ENCODE data around the gene OR2B2.

Gene OR2B2

GRCh38 chr6:27879837-27880236 is 32.4 kb downstream of the OR2B2 start:
- H3K9me3 ChIP-seq (ENCODE audit: control extremely low read depth in 1 of 5, control insufficient read depth in 4 of 5, insufficient read depth in 2 of 5, low read depth in 1 of 5, low read length in 4 of 5) = no peaks in the 10 kb centered on the region
- no peaks in the 10 kb centered on the region for H3K36me3 ChIP-seq (ENCODE audit: control insufficient read depth in 4 of 4, insufficient read depth in 4 of 4, low read length in 3 of 4)
- H3K4me3 ChIP-seq (ENCODE audit: control insufficient read depth in 1 of 7, extremely low read depth in 1 of 7, insufficient read depth in 4 of 7, low read depth in 2 of 7, low read length in 6 of 7) = no peak overlapping the region
- CTCF ChIA-PET = interaction anchor here (0.6 to 1.4 kb wide), 2 partner anchors 10 to 59 kb away, joined by 3 to 8 read pairs; a partner anchor contains a TSS
- H3K27ac ChIP-seq (ENCODE audit: insufficient read depth in 1 of 2, low read depth in 1 of 2, low read length in 2 of 2, poor library complexity in 1 of 2, severe bottlenecking in 2 of 2) = no peak overlapping the region
- WGBS (ENCODE audit: insufficient coverage) = 100% methylated on average over 3 of the region's 5 CpGs
- DNase-seq = no peak
- no peaks in the 10 kb centered on the region for H3K27me3 ChIP-seq (replicated peaks in 2 of 5; ENCODE audit: control insufficient read depth in 4 of 5, insufficient read depth in 5 of 5, low read length in 4 of 5)
- POLR2A ChIA-PET = interaction anchor here (1.1 kb wide), 1 partner anchor 13 kb away, joined by 3 read pairs; a partner anchor contains a TSS
- peaks cover 0 to 4% (median 0%) of the 10 kb centered on the region in 4 experiments for H3K4me1 ChIP-seq (ENCODE audit: control extremely low read depth in 1 of 4, control insufficient read depth in 4 of 4, insufficient read depth in 4 of 4, low read length in 3 of 4)

GRCh38 chr6:27874016-27874415 is 38.2 kb downstream of the OR2B2 start:
- ChIA-PET POLR2A (interaction anchor here (0.6 to 11.2 kb wide), 2 partner anchors 19 to 1669 kb away, joined by 4 to 209 read pairs; a partner anchor contains a TSS), CTCF (interaction anchor here (1.1 to 10.6 kb wide), 3 partner anchors 19 to 64 kb away, joined by 3 to 191 read pairs (median 4); a partner anchor contains a TSS)
- Histone ChIP-seq H3K27ac (ENCODE audit: insufficient read depth in 1 of 2, low read depth in 1 of 2, low read length in 2 of 2, poor library complexity in 1 of 2, severe bottlenecking in 2 of 2) (no peak overlapping the region), H3K36me3 (ENCODE audit: control insufficient read depth in 4 of 4, insufficient read depth in 4 of 4, low read length in 3 of 4) (no peaks in the 10 kb centered on the region), H3K4me3 (ENCODE audit: control insufficient read depth in 1 of 7, extremely low read depth in 1 of 7, insufficient read depth in 4 of 7, low read depth in 2 of 7, low read length in 6 of 7) (peak overlapping the region in 6 of 7 experiments; percentile 70 to 99 (median 88)), H3K27me3 (replicated peaks in 2 of 5; ENCODE audit: control insufficient read depth in 4 of 5, insufficient read depth in 5 of 5, low read length in 4 of 5) (no peaks in the 10 kb centered on the region), H3K9me3 (ENCODE audit: control extremely low read depth in 1 of 5, control insufficient read depth in 4 of 5, insufficient read depth in 2 of 5, low read depth in 1 of 5, low read length in 4 of 5) (no peaks in the 10 kb centered on the region), H3K4me1 (ENCODE audit: control extremely low read depth in 1 of 4, control insufficient read depth in 4 of 4, insufficient read depth in 4 of 4, low read length in 3 of 4) (peaks cover 3 to 43% (median 29%) of the 10 kb centered on the region in 4 experiments)
- WGBS (ENCODE audit: insufficient coverage) = 24% methylated on average over 7 of the region's 8 CpGs
- DNase-seq = peak in 2 of 3 donors; percentile 44 to 58

GRCh38 chr6:27873021-27873940 is 38.9 kb downstream of the OR2B2 start:
- WGBS (ENCODE audit: insufficient coverage) = under 1% methylated on average over 45 of the region's 50 CpGs
- H3K9me3 ChIP-seq (ENCODE audit: control extremely low read depth in 1 of 5, control insufficient read depth in 4 of 5, insufficient read depth in 2 of 5, low read depth in 1 of 5, low read length in 4 of 5) = no peaks in the 10 kb centered on the region
- H3K36me3 ChIP-seq (ENCODE audit: control insufficient read depth in 4 of 4, insufficient read depth in 4 of 4, low read length in 3 of 4) = no peaks in the 10 kb centered on the region
- ChIA-PET POLR2A (interaction anchor here (0.6 to 11.2 kb wide), 4 partner anchors 20 to 1669 kb away, joined by 4 to 209 read pairs (median 20); a partner anchor contains a TSS), CTCF (interaction anchor here (1.0 to 10.6 kb wide), 8 partner anchors 20 to 728 kb away, joined by 3 to 191 read pairs (median 4); a partner anchor contains a TSS)
- H3K4me1 ChIP-seq (ENCODE audit: control extremely low read depth in 1 of 4, control insufficient read depth in 4 of 4, insufficient read depth in 4 of 4, low read length in 3 of 4) = peaks cover 3 to 50% (median 30%) of the 10 kb centered on the region in 4 experiments
- H3K27me3 ChIP-seq (replicated peaks in 2 of 5; ENCODE audit: control insufficient read depth in 4 of 5, insufficient read depth in 5 of 5, low read length in 4 of 5) = no peaks in the 10 kb centered on the region
- DNase-seq = peak in 2 of 3 donors; percentile 87 to 89
- H3K4me3 ChIP-seq (ENCODE audit: control insufficient read depth in 1 of 7, extremely low read depth in 1 of 7, insufficient read depth in 4 of 7, low read depth in 2 of 7, low read length in 6 of 7) = peak overlapping the region; percentile 16 to 99 (median 85)
- H3K27ac ChIP-seq (ENCODE audit: insufficient read depth in 1 of 2, low read depth in 1 of 2, low read length in 2 of 2, poor library complexity in 1 of 2, severe bottlenecking in 2 of 2) = peak overlapping the region; percentile 82 to 92

- Histone ChIP-seq H3K4me3 (ENCODE audit: control insufficient read depth in 1 of 7, extremely low read depth in 1 of 7, insufficient read depth in 4 of 7, low read depth in 2 of 7, low read length in 6 of 7) (peak overlapping the region in 6 of 7 experiments; percentile 70 to 99 (median 88)), H3K27ac (ENCODE audit: insufficient read depth in 1 of 2, low read depth in 1 of 2, low read length in 2 of 2, poor library complexity in 1 of 2, severe bottlenecking in 2 of 2) (peak overlapping the region; percentile 82 to 92), H3K9me3 (ENCODE audit: control extremely low read depth in 1 of 5, control insufficient read depth in 4 of 5, insufficient read depth in 2 of 5, low read depth in 1 of 5, low read length in 4 of 5) (no peaks in the 10 kb centered on the region), H3K36me3 (ENCODE audit: control insufficient read depth in 4 of 4, insufficient read depth in 4 of 4, low read length in 3 of 4) (no peaks in the 10 kb centered on the region), H3K27me3 (replicated peaks in 2 of 5; ENCODE audit: control insufficient read depth in 4 of 5, insufficient read depth in 5 of 5, low read length in 4 of 5) (no peaks in the 10 kb centered on the region), H3K4me1 (ENCODE audit: control extremely low read depth in 1 of 4, control insufficient read depth in 4 of 4, insufficient read depth in 4 of 4, low read length in 3 of 4) (peaks cover 9 to 56% (median 35%) of the 10 kb centered on the region in 4 experiments)
- 0% methylated on average over 16 of the region's 16 CpGs for WGBS (ENCODE audit: insufficient coverage)
- ChIA-PET CTCF (interaction anchor here (1.0 to 10.6 kb wide), 10 partner anchors 20 to 727 kb away, joined by 3 to 191 read pairs (median 3); a partner anchor contains a TSS), POLR2A (interaction anchor here (0.6 to 11.2 kb wide), 10 partner anchors 21 to 725 kb away, joined by 3 to 209 read pairs (median 4); a partner anchor contains a TSS)
- no peak for DNase-seq
Measured at GRCh38 chr6:27872642-27873020, 39.6 kb downstream of the OR2B2 start.

- Histone ChIP-seq H3K36me3 (ENCODE audit: control insufficient read depth in 4 of 4, insufficient read depth in 4 of 4, low read length in 3 of 4) (no peaks in the 10 kb centered on the region), H3K4me1 (ENCODE audit: control extremely low read depth in 1 of 4, control insufficient read depth in 4 of 4, insufficient read depth in 4 of 4, low read length in 3 of 4) (peaks cover 9 to 56% (median 39%) of the 10 kb centered on the region in 4 experiments), H3K4me3 (ENCODE audit: control insufficient read depth in 1 of 7, extremely low read depth in 1 of 7, insufficient read depth in 4 of 7, low read depth in 2 of 7, low read length in 6 of 7) (peak overlapping the region; percentile 40 to 99 (median 85)), H3K27me3 (replicated peaks in 2 of 5; ENCODE audit: control insufficient read depth in 4 of 5, insufficient read depth in 5 of 5, low read length in 4 of 5) (no peaks in the 10 kb centered on the region), H3K27ac (ENCODE audit: insufficient read depth in 1 of 2, low read depth in 1 of 2, low read length in 2 of 2, poor library complexity in 1 of 2, severe bottlenecking in 2 of 2) (peak overlapping the region; percentile 82 to 92), H3K9me3 (ENCODE audit: control extremely low read depth in 1 of 5, control insufficient read depth in 4 of 5, insufficient read depth in 2 of 5, low read depth in 1 of 5, low read length in 4 of 5) (no peaks in the 10 kb centered on the region)
- ChIA-PET CTCF (interaction anchor here (0.7 to 10.6 kb wide), 14 partner anchors 20 to 727 kb away, joined by 3 to 191 read pairs (median 3); a partner anchor contains a TSS), POLR2A (interaction anchor here (0.6 to 11.2 kb wide), 12 partner anchors 21 to 725 kb away, joined by 3 to 209 read pairs (median 4); a partner anchor contains a TSS)
- DNase-seq = peak; percentile 97 to 98 (median 98)
- WGBS (ENCODE audit: insufficient coverage) = under 1% methylated on average over 44 of the region's 49 CpGs
Measured at GRCh38 chr6:27871924-27872638, 40.1 kb downstream of the OR2B2 start.

GRCh38 chr6:27870291-27870870 is 41.8 kb downstream of the OR2B2 start:
- CTCF ChIA-PET = interaction anchor here (0.7 to 10.6 kb wide), 6 partner anchors 11 to 52 kb away, joined by 3 to 191 read pairs (median 12); a partner anchor contains a TSS
- no peak for DNase-seq
- Histone ChIP-seq H3K27me3 (replicated peaks in 2 of 5; ENCODE audit: control insufficient read depth in 4 of 5, insufficient read depth in 5 of 5, low read length in 4 of 5) (no peaks in the 10 kb centered on the region), H3K9me3 (ENCODE audit: control extremely low read depth in 1 of 5, control insufficient read depth in 4 of 5, insufficient read depth in 2 of 5, low read depth in 1 of 5, low read length in 4 of 5) (no peaks in the 10 kb centered on the region), H3K4me1 (ENCODE audit: control extremely low read depth in 1 of 4, control insufficient read depth in 4 of 4, insufficient read depth in 4 of 4, low read length in 3 of 4) (peaks cover 19 to 71% (median 54%) of the 10 kb centered on the region in 4 experiments), H3K27ac (ENCODE audit: insufficient read depth in 1 of 2, low read depth in 1 of 2, low read length in 2 of 2, poor library complexity in 1 of 2, severe bottlenecking in 2 of 2) (no peak overlapping the region), H3K4me3 (ENCODE audit: control insufficient read depth in 1 of 7, extremely low read depth in 1 of 7, insufficient read depth in 4 of 7, low read depth in 2 of 7, low read length in 6 of 7) (no peak overlapping the region), H3K36me3 (ENCODE audit: control insufficient read depth in 4 of 4, insufficient read depth in 4 of 4, low read length in 3 of 4) (no peaks in the 10 kb centered on the region)
- 95% methylated on average over 6 of the region's 9 CpGs for WGBS (ENCODE audit: insufficient coverage)
- POLR2A ChIA-PET = interaction anchor here (3.7 to 11.2 kb wide), 2 partner anchors 23 to 33 kb away, joined by 34 to 209 read pairs; a partner anchor contains a TSS

Data from common myeloid progenitor, CD34-positive (primary cell).